Activated CD4-positive, alpha-beta memory T cell treated with anti-CD3 and anti-CD28 coated beads for 36 hours (primary cell): ENCODE data around the gene TANK. TPM values are rescaled to one million over a fixed set of nuclear protein-coding genes. Genes with fewer than 3 reads are reported as not detected.
"Not testable (repeated sequence)": the region's sequence is repeated elsewhere in the genome, so short reads cannot be mapped to it uniquely, and the experiment has no call there.

Experiments
- CTCF ChIA-PET: fragments of 350-600 bp; sonication (Branson Sonifier 250); formaldehyde crosslinking; loops from one replicate; lab custom pipeline; 2021; ENCODE audit warnings: antibody characterized with exemption, inconsistent platforms; lab: Charles Lee
- POLR2A ChIA-PET: fragments of 350-600 bp; sonication (Branson Sonifier 250); formaldehyde crosslinking; loops from one replicate; lab custom pipeline; 2021; ENCODE audit warnings: antibody characterized with exemption; lab: Charles Lee
- DNase-seq: peaks from one replicate; pipeline ENCODE4 v3.0.0-alpha.2; 2020
- H3K27ac Mint-ChIP-seq: one replicate; pipeline ENCODE4 v1.8.0; 2021; ENCODE audit warnings: mixed read lengths
- H3K27me3 Mint-ChIP-seq: one replicate; pipeline ENCODE4 v1.8.0; 2021; ENCODE audit warnings: mixed read lengths
- H3K36me3 Mint-ChIP-seq: one replicate; pipeline ENCODE4 v1.8.0; 2021; ENCODE audit warnings: mixed read lengths
- H3K4me1 Mint-ChIP-seq: one replicate; pipeline ENCODE4 v1.8.0; 2021; ENCODE audit warnings: low read depth, mixed read lengths
- H3K4me3 Mint-ChIP-seq: one replicate; pipeline ENCODE4 v1.8.0; 2021; ENCODE audit warnings: mild to moderate bottlenecking, mixed read lengths
- H3K9me3 Mint-ChIP-seq: one replicate; pipeline ENCODE4 v1.8.0; 2021; ENCODE audit warnings: mixed read lengths
- intact Hi-C: fragments of 100-400 bp; cut with micrococcal nuclease; formaldehyde crosslinking; loops from one replicate; pipeline ENCODE4 v1.15.1; 2023
- total RNA-seq, 2 experiments: library from RNA; stranded (reverse); gene quantifications; one replicate each; pipeline ENCODE4 v1.2.3, GENCODE V29; 2021

The TANK gene
- total RNA-seq, 2 experiments from 2014 or later = 71.4 to 74.1 TPM

GRCh38 chr2:161120775-161121174, 39.5 kb upstream of the TANK start:
- CTCF ChIA-PET = no interaction called here
- intact Hi-C loops = loop anchor here (5.0 kb wide), 1 partner anchor 898 kb away; no protein-coding TSS in a partner anchor
- H3K36me3 Mint-ChIP-seq = peaks cover 2% of the 10 kb centered on the region

DNA sequence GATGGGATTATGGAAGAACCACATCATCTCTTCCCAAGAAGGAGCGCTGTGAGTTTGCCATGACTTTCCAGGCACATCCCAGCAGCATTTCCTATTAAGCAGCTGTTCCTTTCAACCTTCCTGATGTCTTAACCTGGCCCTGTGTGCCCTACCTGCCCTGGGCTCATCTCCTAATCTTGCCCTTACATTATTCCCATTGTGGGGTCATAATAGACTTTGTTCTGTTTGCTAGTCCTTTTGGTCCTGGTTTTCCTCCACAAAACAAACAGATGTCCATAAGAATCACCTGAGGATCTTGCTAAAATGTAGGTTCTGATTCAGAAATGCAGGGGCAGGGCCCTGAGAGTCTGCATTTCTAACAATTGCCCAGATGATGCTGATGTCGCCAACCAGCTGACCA, 38.6 kb upstream of the TANK start:
- peaks cover 24% of the 10 kb centered on the region for H3K4me1 Mint-ChIP-seq
- H3K9me3 Mint-ChIP-seq = no peaks in the 10 kb centered on the region
- H3K27ac Mint-ChIP-seq = no peak overlapping the region
- no peak for DNase-seq
- CTCF ChIA-PET = interaction anchor here (0.7 to 1.9 kb wide), 2 partner anchors 29 to 58 kb away, joined by 3 to 5 read pairs; no protein-coding TSS in a partner anchor
- peaks cover 2% of the 10 kb centered on the region for H3K36me3 Mint-ChIP-seq
- POLR2A ChIA-PET = no interaction called here
- H3K4me3 Mint-ChIP-seq = no peak overlapping the region
- intact Hi-C loops = loop anchor here (5.0 kb wide), 1 partner anchor 899 kb away; no protein-coding TSS in a partner anchor
- no peaks in the 10 kb centered on the region for H3K27me3 Mint-ChIP-seq

More at GRCh38 chr2:161120775-161121174, 39.5 kb upstream of the TANK start:
- no peak for DNase-seq
- POLR2A ChIA-PET = no interaction called here
- H3K4me1 Mint-ChIP-seq = peaks cover 24% of the 10 kb centered on the region
- H3K4me3 Mint-ChIP-seq = no peak overlapping the region
- H3K9me3 Mint-ChIP-seq = no peaks in the 10 kb centered on the region
- H3K27me3 Mint-ChIP-seq = no peaks in the 10 kb centered on the region
- H3K27ac Mint-ChIP-seq = no peak overlapping the region

DNA sequence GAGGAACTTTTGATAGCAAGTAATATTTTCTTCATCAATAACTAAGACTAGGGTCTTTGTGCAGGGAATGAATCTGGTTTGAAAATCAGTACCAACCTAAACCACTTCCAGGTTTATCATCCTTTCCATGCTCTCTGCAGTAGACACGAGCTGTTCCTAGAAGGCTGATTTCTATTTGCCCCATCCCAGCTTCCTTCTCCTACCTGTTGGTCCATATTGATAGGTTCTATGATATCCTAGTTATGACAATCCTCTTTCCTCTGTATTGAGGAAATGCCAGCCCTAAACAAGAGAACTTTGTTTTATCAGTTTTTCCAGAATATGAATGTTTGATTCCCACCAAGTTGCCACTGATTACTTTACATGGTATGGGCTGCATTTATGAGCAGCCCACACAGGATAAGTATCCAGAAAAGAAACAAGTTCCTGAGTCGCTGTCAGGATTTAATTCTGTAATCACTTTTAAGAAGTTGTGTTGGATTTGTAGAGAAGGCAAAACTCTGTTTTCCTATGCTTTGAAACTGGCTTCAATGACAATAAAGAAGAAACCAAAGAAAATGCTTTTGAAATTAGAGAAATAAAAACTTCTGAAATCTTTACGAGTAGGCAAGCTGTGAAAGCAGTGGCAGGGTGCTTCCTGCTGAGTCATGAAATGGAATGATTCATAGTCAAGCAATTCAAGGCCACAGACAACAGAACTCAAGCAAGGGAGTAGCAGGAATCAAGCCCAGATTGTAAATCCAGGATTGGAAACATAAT, 37.3 kb upstream of the TANK start:
- DNase-seq = peak; percentile 62
- CTCF ChIA-PET = interaction anchor here (0.7 to 1.9 kb wide), 3 partner anchors 17 to 906 kb away, joined by 3 to 5 read pairs (median 3); no protein-coding TSS in a partner anchor
- peak overlapping the region; percentile 17 for H3K4me3 Mint-ChIP-seq
- peaks cover 24% of the 10 kb centered on the region for H3K4me1 Mint-ChIP-seq
- no peaks in the 10 kb centered on the region for H3K27me3 Mint-ChIP-seq
- H3K27ac Mint-ChIP-seq = peak overlapping the region; percentile 58
- POLR2A ChIA-PET = interaction anchor here (0.6 to 1.5 kb wide), 3 partner anchors 13 to 100 kb away, joined by 3 to 4 read pairs (median 3); no protein-coding TSS in a partner anchor
- peaks cover 3% of the 10 kb centered on the region for H3K36me3 Mint-ChIP-seq
- no peaks in the 10 kb centered on the region for H3K9me3 Mint-ChIP-seq
- intact Hi-C loops = loop anchor here (1.0 to 5.0 kb wide), 6 partner anchors 13 to 901 kb away; partner anchors contain the start of gene TANK

- intact Hi-C loops = loop anchor here (1.0 to 5.0 kb wide), 6 partner anchors 13 to 901 kb away; partner anchors contain the start of gene TANK
- no peak overlapping the region for H3K27ac Mint-ChIP-seq
- H3K27me3 Mint-ChIP-seq = no peaks in the 10 kb centered on the region
- no peak for DNase-seq
- no peak overlapping the region for H3K4me3 Mint-ChIP-seq
- ChIA-PET CTCF (interaction anchor here (1.9 to 2.1 kb wide), 2 partner anchors 60 kb away, joined by 5 to 6 read pairs; no protein-coding TSS in a partner anchor), POLR2A (interaction anchor here (1.1 to 1.5 kb wide), 2 partner anchors 13 to 46 kb away, joined by 3 to 4 read pairs; no protein-coding TSS in a partner anchor)
- peaks cover 3% of the 10 kb centered on the region for H3K36me3 Mint-ChIP-seq
- no peaks in the 10 kb centered on the region for H3K9me3 Mint-ChIP-seq
- H3K4me1 Mint-ChIP-seq = peaks cover 29% of the 10 kb centered on the region
Measured at GRCh38 chr2:161123531-161124030, 36.6 kb upstream of the TANK start.

DNA sequence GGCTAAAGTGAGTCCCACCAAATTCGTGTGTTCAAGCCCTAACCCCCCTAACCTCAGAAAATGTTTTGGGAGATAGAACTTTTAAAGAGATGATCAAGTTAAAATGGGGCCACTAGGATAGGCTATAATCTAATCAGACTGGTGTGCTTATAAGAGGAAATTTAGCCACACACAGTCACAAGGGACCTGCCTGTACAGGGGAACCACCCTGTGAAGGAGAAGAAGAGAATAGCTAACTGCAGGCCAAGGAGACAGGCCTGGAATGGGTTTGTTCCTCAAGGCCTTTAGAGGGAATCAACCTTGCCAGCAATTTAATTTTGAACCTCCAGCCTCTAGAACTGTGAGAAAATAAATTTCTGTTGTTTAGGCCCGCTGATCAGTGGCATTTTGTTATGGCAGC, 36.0 kb upstream of the TANK start:
- DNase-seq = no peak
- H3K9me3 Mint-ChIP-seq = no peaks in the 10 kb centered on the region
- no peaks in the 10 kb centered on the region for H3K27me3 Mint-ChIP-seq
- no peak overlapping the region for H3K4me3 Mint-ChIP-seq
- no peak overlapping the region for H3K27ac Mint-ChIP-seq
- intact Hi-C loops = loop anchor here (5.0 kb wide), 1 partner anchor 902 kb away; no protein-coding TSS in a partner anchor
- ChIA-PET POLR2A (no interaction called here), CTCF (interaction anchor here (1.2 to 2.1 kb wide), 2 partner anchors 12 to 60 kb away, joined by 4 to 6 read pairs; no protein-coding TSS in a partner anchor)
- peaks cover 3% of the 10 kb centered on the region for H3K36me3 Mint-ChIP-seq
- peaks cover 35% of the 10 kb centered on the region for H3K4me1 Mint-ChIP-seq

GRCh38 chr2:161128885-161129284, 31.3 kb upstream of the TANK start:
- ChIA-PET CTCF (no interaction called here), POLR2A (no interaction called here)
- Mint-ChIP-seq H3K4me3 (no peak overlapping the region), H3K27me3 (no peaks in the 10 kb centered on the region), H3K27ac (no peak overlapping the region), H3K9me3 (peaks cover 3% of the 10 kb centered on the region), H3K4me1 (peaks cover 21% of the 10 kb centered on the region), H3K36me3 (peaks cover 4% of the 10 kb centered on the region)
- no peak for DNase-seq
- intact Hi-C loops = no loop called here

GRCh38 chr2:161130354-161130753, 29.9 kb upstream of the TANK start:
- H3K4me1 Mint-ChIP-seq = peaks cover 21% of the 10 kb centered on the region
- POLR2A ChIA-PET = no interaction called here
- no peaks in the 10 kb centered on the region for H3K27me3 Mint-ChIP-seq
- no peak overlapping the region for H3K4me3 Mint-ChIP-seq
- CTCF ChIA-PET = no interaction called here
- DNase-seq = no peak
- no peak overlapping the region for H3K27ac Mint-ChIP-seq
- intact Hi-C loops = loop anchor here (10.0 kb wide), 1 partner anchor 726 kb away; no protein-coding TSS in a partner anchor
- H3K9me3 Mint-ChIP-seq = peaks cover 3% of the 10 kb centered on the region
- peaks cover 4% of the 10 kb centered on the region for H3K36me3 Mint-ChIP-seq

- ChIA-PET POLR2A (no interaction called here), CTCF (no interaction called here)
- Mint-ChIP-seq H3K36me3 (peaks cover 4% of the 10 kb centered on the region), H3K27ac (no peak overlapping the region), H3K9me3 (peaks cover 3% of the 10 kb centered on the region), H3K4me1 (peaks cover 27% of the 10 kb centered on the region), H3K27me3 (no peaks in the 10 kb centered on the region), H3K4me3 (no peak overlapping the region)
- intact Hi-C loops = loop anchor here (10.0 kb wide), 1 partner anchor 726 kb away; no protein-coding TSS in a partner anchor
- DNase-seq = no peak
Measured at GRCh38 chr2:161131074-161131680, 29.1 kb upstream of the TANK start.

DNA sequence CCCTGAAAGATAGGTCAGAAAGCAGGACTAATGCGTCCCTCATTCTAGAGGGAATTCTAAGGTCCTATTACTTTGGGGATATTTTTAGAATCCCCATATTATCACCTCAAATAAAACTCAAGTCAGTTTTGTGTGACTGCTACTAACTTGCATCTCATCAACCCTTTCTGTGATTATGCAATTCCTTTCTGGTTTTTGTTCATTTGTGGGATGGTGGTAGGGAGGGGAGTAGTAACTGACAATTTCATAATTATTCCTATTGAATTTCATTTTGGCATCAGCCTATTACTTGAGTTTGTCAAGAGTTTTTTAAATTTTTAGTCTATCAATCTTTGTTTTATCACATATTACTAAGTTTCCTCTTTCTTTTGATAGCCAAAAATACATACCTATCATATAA, 28.4 kb upstream of the TANK start:
- Mint-ChIP-seq H3K27me3 (no peaks in the 10 kb centered on the region), H3K27ac (no peak overlapping the region), H3K4me3 (no peak overlapping the region), H3K36me3 (peaks cover 4% of the 10 kb centered on the region), H3K4me1 (peaks cover 32% of the 10 kb centered on the region), H3K9me3 (peaks cover 3% of the 10 kb centered on the region)
- CTCF ChIA-PET = no interaction called here
- DNase-seq = no peak
- POLR2A ChIA-PET = no interaction called here
- intact Hi-C loops = loop anchor here (10.0 kb wide), 1 partner anchor 727 kb away; no protein-coding TSS in a partner anchor

- H3K27ac Mint-ChIP-seq, POLR2A ChIA-PET, DNase-seq, H3K27me3 Mint-ChIP-seq, H3K4me3 Mint-ChIP-seq, H3K36me3 Mint-ChIP-seq, H3K9me3 Mint-ChIP-seq: not testable (repeated sequence)
- CTCF ChIA-PET = interaction anchor here (0.6 kb wide), 1 partner anchor 214 kb away, joined by 3 read pairs; no protein-coding TSS in a partner anchor
- intact Hi-C loops = loop anchor here (10.0 kb wide), 1 partner anchor 728 kb away; no protein-coding TSS in a partner anchor
- peaks cover 32% of the 10 kb centered on the region for H3K4me1 Mint-ChIP-seq
Measured at GRCh38 chr2:161132384-161132783, 27.8 kb upstream of the TANK start.

DNA sequence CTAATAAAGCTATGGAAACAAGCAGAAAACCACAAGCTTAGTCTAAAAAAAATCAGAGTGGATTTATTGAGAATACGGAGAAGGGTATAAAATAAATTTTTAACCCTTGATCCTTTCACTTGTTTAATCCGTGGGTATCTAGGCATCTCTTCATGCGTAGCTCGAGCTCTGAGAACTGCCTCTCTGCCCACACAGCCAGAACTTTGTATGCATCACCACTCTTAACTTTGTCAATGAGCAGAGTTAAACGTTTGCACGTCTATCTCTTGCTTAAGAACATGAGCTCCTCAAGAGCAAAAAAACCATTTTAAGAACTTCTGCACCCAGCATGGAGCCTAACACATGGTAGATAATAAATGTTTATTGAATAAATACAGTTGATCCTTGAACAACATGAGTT, 26.9 kb upstream of the TANK start:
- Mint-ChIP-seq H3K27ac (no peak overlapping the region), H3K4me1 (peaks cover 30% of the 10 kb centered on the region), H3K9me3 (peaks cover 3% of the 10 kb centered on the region), H3K4me3 (no peak overlapping the region), H3K36me3 (peaks cover 2% of the 10 kb centered on the region), H3K27me3 (no peaks in the 10 kb centered on the region)
- CTCF ChIA-PET = interaction anchor here (0.6 kb wide), 1 partner anchor 215 kb away, joined by 3 read pairs; no protein-coding TSS in a partner anchor
- POLR2A ChIA-PET = no interaction called here
- no peak for DNase-seq
- intact Hi-C loops = loop anchor here (10.0 kb wide), 1 partner anchor 729 kb away; no protein-coding TSS in a partner anchor
